Effector memory CD8-positive, alpha-beta T cell (primary cell): ENCODE results near the gene NTM.

Source experiments
- ATAC-seq: fragments of 150-1000 bp; cut with Tn5 transposase; replicated peaks from 2 replicates; pipeline ENCODE4 v1.10.0; 2021; ENCODE audit warnings: mild to moderate bottlenecking, moderate library complexity
- DNase-seq, 3 experiments: peaks; one replicate each; pipeline ENCODE4 v3.0.0; 2021
- H3K27ac Mint-ChIP-seq, 2 donors: one replicate each; pipeline ENCODE4 v1.8.0; 2022; ENCODE audit warnings: mild to moderate bottlenecking in 2 of 2, mixed read lengths in 2 of 2, moderate library complexity in 2 of 2
- H3K27me3 Mint-ChIP-seq, 2 donors: one replicate each; pipeline ENCODE4 v1.8.0; 2022; ENCODE audit warnings: mixed read lengths in 2 of 2
- H3K36me3 Mint-ChIP-seq: one replicate; pipeline ENCODE4 v1.8.0; 2022; ENCODE audit warnings: mild to moderate bottlenecking, moderate library complexity, mixed read lengths; ENCODE audit not compliant: insufficient read depth
- H3K4me1 Mint-ChIP-seq, 2 donors: one replicate each; pipeline ENCODE4 v1.8.0; 2022; ENCODE audit warnings: low read depth in 2 of 2, mixed read lengths in 2 of 2
- H3K4me3 Mint-ChIP-seq, 2 donors: one replicate each; pipeline ENCODE4 v1.8.0; 2022; ENCODE audit warnings: mild to moderate bottlenecking in 2 of 2, mixed read lengths in 2 of 2, moderate library complexity in 2 of 2
- H3K9me3 Mint-ChIP-seq, 2 donors: one replicate each; pipeline ENCODE4 v1.8.0; 2022; ENCODE audit warnings: mixed read lengths in 2 of 2

The NTM gene

GRCh38 chr11:132123854-132124835 is 753.7 kb downstream of the NTM start:
- Mint-ChIP-seq H3K27ac (no peak overlapping the region), H3K4me1 (no peaks in the 10 kb centered on the region), H3K27me3 (no peaks in the 10 kb centered on the region), H3K36me3 (peaks cover 2% of the 10 kb centered on the region), H3K9me3 (peaks cover 0 to 2% of the 10 kb centered on the region in 2 donors), H3K4me3 (no peak overlapping the region)
- ATAC-seq (no peak), DNase-seq (no peak)

GRCh38 chr11:132125988-132126871 is 755.8 kb downstream of the NTM start:
- H3K9me3 Mint-ChIP-seq: peaks cover 0 to 2% of the 10 kb centered on the region in 2 donors
- H3K36me3 Mint-ChIP-seq: peaks cover 2% of the 10 kb centered on the region
- no peak overlapping the region for H3K4me3 Mint-ChIP-seq
- no peaks in the 10 kb centered on the region for H3K27me3 Mint-ChIP-seq
- DNase-seq (no peak), ATAC-seq (no peak)
- H3K27ac Mint-ChIP-seq: no peak overlapping the region
- H3K4me1 Mint-ChIP-seq: no peaks in the 10 kb centered on the region

DNA sequence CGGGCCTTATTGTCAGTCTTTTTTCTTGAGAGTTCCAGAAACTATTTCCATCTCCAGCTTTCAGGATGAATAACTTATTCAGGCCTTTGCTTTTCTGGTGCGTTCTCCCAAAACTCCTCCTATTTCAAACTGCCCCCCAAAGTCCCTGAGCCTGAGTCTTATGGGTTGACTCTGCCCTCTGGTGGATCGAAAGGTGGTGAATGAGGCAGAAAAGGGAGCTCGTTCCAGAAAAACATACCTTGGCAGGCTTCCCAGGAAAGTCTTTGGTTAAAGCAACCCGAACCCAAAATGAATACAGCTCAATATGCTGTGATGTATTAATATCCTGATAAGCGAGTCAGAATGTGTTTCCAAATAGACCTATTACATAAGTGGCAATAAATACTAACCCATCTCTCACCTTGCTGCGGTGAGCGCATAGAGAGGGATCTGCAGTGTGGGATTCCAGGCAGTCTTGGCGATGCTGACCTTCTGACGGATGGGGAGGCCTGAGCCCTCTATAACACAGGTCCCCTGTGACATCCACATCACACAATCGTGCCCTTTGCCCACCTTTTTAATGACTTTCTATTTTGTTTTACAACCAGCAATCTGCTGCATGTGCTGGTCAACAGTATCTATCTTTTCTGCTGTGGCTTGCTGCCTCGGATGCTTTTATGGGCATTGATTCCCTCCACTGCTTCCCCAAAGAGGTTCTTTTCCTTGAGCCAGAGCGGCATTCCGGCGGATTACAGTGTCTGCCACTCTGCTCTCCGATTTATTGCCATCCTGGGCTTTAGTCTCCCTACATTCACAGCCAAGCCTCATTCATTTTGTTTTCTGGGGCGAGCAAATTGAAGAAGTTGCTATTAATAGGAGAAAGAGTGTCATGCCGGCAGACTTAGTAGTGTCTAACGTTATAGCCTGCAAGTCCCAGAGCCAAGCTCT is 756.8 kb downstream of the NTM start:
- DNase-seq: no peak
- Mint-ChIP-seq H3K27ac (no peak overlapping the region), H3K9me3 (peaks cover 0 to 2% of the 10 kb centered on the region in 2 donors), H3K27me3 (no peaks in the 10 kb centered on the region), H3K4me1 (no peaks in the 10 kb centered on the region), H3K36me3 (peaks cover 2% of the 10 kb centered on the region), H3K4me3 (no peak overlapping the region)
- no peak for ATAC-seq

DNA sequence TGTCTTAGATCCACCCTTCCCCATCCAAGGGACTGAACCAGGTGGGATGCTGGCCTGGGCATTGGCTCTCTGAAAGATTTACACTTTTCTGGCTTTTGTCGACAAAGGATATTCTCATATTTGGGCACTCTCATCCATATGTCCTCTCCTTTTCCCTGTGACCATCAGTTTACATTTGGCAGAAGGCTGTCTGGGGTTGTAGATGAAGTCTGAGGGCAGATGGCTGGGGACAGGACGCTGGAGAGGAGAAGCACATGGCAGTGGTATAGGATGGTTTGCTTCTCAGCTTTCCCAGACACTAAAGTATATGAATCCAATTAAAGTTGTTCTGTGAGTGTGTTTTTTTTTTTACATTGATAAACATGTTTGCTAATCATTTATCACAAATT is 757.5 kb downstream of the NTM start:
- H3K27ac Mint-ChIP-seq: no peak overlapping the region
- H3K4me3 Mint-ChIP-seq: no peak overlapping the region
- peaks cover 0 to 1% of the 10 kb centered on the region in 2 donors for H3K9me3 Mint-ChIP-seq
- ATAC-seq (no peak), DNase-seq (no peak)
- H3K36me3 Mint-ChIP-seq: peaks cover 2% of the 10 kb centered on the region
- H3K27me3 Mint-ChIP-seq: no peaks in the 10 kb centered on the region
- no peaks in the 10 kb centered on the region for H3K4me1 Mint-ChIP-seq

GRCh38 chr11:132131047-132131446 is 760.6 kb downstream of the NTM start:
- H3K9me3 Mint-ChIP-seq: no peaks in the 10 kb centered on the region
- ATAC-seq: no peak
- no peak for DNase-seq
- H3K4me3 Mint-ChIP-seq: no peak overlapping the region
- no peak overlapping the region for H3K27ac Mint-ChIP-seq
- H3K27me3 Mint-ChIP-seq: no peaks in the 10 kb centered on the region
- H3K4me1 Mint-ChIP-seq: peaks cover 0 to 2% of the 10 kb centered on the region in 2 donors
- peaks cover 2% of the 10 kb centered on the region for H3K36me3 Mint-ChIP-seq

GRCh38 chr11:132131961-132132360 is 761.5 kb downstream of the NTM start:
- DNase-seq (no peak), ATAC-seq (no peak)
- Mint-ChIP-seq H3K9me3 (no peaks in the 10 kb centered on the region), H3K4me1 (peaks cover 0 to 2% of the 10 kb centered on the region in 2 donors), H3K4me3 (no peak overlapping the region), H3K27me3 (no peaks in the 10 kb centered on the region), H3K36me3 (peaks cover 2% of the 10 kb centered on the region), H3K27ac (no peak overlapping the region)

GRCh38 chr11:132134322-132134721 is 763.9 kb downstream of the NTM start:
- Mint-ChIP-seq H3K36me3 (no peaks in the 10 kb centered on the region), H3K27me3 (peaks cover 0 to 10% of the 10 kb centered on the region in 2 donors), H3K9me3 (peaks cover 0 to 12% of the 10 kb centered on the region in 2 donors), H3K4me3 (no peak overlapping the region), H3K4me1 (peaks cover 0 to 2% of the 10 kb centered on the region in 2 donors), H3K27ac (no peak overlapping the region)
- ATAC-seq (no peak), DNase-seq (no peak)

DNA sequence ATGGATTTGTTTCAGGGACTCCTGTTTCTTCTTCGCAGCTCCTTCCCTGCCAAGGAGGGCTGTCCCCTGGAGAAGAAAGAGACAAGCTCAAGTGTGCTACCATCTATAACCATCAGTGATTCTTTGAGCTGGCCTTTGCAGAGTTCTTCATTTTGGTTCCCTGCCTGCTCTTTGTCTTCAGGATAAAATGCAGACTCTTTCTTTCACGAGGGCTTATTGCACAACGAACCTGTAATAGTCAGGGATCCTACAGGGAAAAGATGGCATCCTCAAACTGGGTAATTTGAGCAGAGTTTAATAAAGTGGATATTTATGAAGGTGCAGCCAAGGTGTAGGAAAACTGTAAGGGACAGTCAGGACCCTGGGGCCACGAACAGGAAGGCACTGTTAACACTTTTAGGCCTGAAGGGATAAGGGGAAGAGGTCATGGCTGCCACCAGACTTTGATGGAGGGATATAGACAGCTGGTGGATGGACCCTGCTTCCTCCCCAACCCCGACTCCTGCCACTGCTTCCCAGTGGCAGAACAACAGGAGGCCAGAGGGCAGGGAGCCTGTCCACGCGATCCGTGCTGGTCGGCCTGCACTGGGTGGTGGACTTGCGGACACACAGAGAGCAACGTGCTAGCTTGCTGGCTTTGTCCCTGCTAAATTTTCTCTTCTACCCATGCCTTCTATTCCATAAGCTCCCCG is 767.0 kb downstream of the NTM start:
- Mint-ChIP-seq H3K36me3 (no peaks in the 10 kb centered on the region), H3K9me3 (peaks cover 0 to 12% of the 10 kb centered on the region in 2 donors), H3K4me3 (no peak overlapping the region), H3K4me1 (peaks cover 0 to 2% of the 10 kb centered on the region in 2 donors), H3K27me3 (peaks cover 0 to 10% of the 10 kb centered on the region in 2 donors), H3K27ac (no peak overlapping the region)
- no peak for DNase-seq
- ATAC-seq: no peak

- no peak overlapping the region for H3K27ac Mint-ChIP-seq
- no peak for ATAC-seq
- H3K9me3 Mint-ChIP-seq: peaks cover 0 to 12% of the 10 kb centered on the region in 2 donors
- H3K27me3 Mint-ChIP-seq: peaks cover 0 to 10% of the 10 kb centered on the region in 2 donors
- no peaks in the 10 kb centered on the region for H3K36me3 Mint-ChIP-seq
- peaks cover 0 to 2% of the 10 kb centered on the region in 2 donors for H3K4me1 Mint-ChIP-seq
- DNase-seq: no peak
- no peak overlapping the region for H3K4me3 Mint-ChIP-seq
Measured at GRCh38 chr11:132137981-132138313, 767.5 kb downstream of the NTM start.

DNA sequence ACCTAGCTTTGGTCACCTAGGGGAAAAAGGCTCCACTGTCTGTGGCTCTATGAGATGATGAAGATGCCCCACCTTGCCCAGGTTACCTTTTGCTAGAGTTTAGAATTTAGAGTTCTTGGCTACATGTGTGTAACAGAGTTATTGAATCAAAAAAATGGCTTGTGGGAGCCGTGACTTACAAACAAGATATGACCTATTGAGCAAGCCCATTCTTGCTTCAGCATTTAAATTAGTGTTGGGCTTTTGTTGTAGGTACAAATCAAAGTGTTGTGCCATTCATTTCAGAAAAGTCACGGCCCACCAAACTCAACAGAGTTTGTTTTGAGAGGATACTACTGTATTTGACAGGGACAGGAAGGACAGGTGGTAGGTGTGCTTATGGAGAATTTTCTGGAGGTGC is 768.8 kb downstream of the NTM start:
- DNase-seq: no peak
- Mint-ChIP-seq H3K27me3 (peaks cover 0 to 10% of the 10 kb centered on the region in 2 donors), H3K36me3 (no peaks in the 10 kb centered on the region), H3K4me3 (no peak overlapping the region), H3K9me3 (peaks cover 0 to 12% of the 10 kb centered on the region in 2 donors), H3K27ac (no peak overlapping the region), H3K4me1 (no peaks in the 10 kb centered on the region)
- ATAC-seq: no peak

DNA sequence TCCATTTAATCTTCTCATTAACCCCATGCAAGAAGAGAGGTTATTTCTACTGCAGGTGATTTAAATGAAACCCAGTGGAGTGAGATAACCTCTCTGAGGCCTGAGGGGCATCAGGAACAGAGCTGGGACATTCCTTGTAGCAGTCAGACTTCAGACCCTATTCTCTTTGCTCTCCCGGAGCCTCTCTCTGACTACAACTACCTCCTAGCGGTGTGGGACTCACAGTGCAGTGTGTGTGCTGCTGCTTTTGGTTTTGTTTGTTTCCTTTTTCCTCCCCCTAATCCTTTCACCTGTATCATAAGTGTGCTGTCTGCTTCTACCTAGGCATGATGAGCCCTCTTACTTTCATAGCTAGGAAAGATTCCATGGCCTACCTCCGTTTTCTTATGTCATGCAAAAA is 769.6 kb downstream of the NTM start:
- Mint-ChIP-seq H3K4me3 (no peak overlapping the region), H3K9me3 (peaks cover 0 to 12% of the 10 kb centered on the region in 2 donors), H3K4me1 (no peaks in the 10 kb centered on the region), H3K27me3 (peaks cover 0 to 10% of the 10 kb centered on the region in 2 donors), H3K36me3 (no peaks in the 10 kb centered on the region), H3K27ac (no peak overlapping the region)
- ATAC-seq (no peak), DNase-seq (no peak)

- no peak overlapping the region for H3K27ac Mint-ChIP-seq
- ATAC-seq (no peak), DNase-seq (no peak)
- H3K36me3 Mint-ChIP-seq: no peaks in the 10 kb centered on the region
- peaks cover 0 to 12% of the 10 kb centered on the region in 2 donors for H3K9me3 Mint-ChIP-seq
- H3K4me1 Mint-ChIP-seq: no peaks in the 10 kb centered on the region
- peaks cover 0 to 8% of the 10 kb centered on the region in 2 donors for H3K27me3 Mint-ChIP-seq
- H3K4me3 Mint-ChIP-seq: no peak overlapping the region
Measured at GRCh38 chr11:132142121-132142520, 771.7 kb downstream of the NTM start.
